HUES48 (cell line): ENCODE results near the gene REPS2.
"Not testable (repeated sequence)": the region's sequence is repeated elsewhere in the genome, so short reads cannot be mapped to it uniquely, and the experiment has no call there.

Source experiments
- H3K27ac ChIP-seq: one replicate; pipeline ENCODE4 v1.7.0; 2013; ENCODE audit warnings: low read depth, low read length, inconsistent platforms
- H3K27me3 ChIP-seq: 2 replicates; pipeline ENCODE4 v1.6.1; 2013; ENCODE audit warnings: mild to moderate bottlenecking, low read length; ENCODE audit not compliant: control insufficient read depth, insufficient read depth
- H3K36me3 ChIP-seq: 2 replicates; pipeline ENCODE4 v1.6.1; 2013; ENCODE audit warnings: low read length; ENCODE audit not compliant: control insufficient read depth, insufficient read depth
- H3K4me1 ChIP-seq: 2 replicates; pipeline ENCODE4 v1.6.1; 2013; ENCODE audit warnings: mild to moderate bottlenecking, low read length; ENCODE audit not compliant: control insufficient read depth, insufficient read depth
- H3K4me3 ChIP-seq: 2 replicates; pipeline ENCODE4 v1.5.1; 2013; ENCODE audit warnings: mild to moderate bottlenecking, low read depth, low read length
- H3K9ac ChIP-seq: 2 replicates; pipeline ENCODE4 v1.6.1; 2013; ENCODE audit warnings: mild to moderate bottlenecking, low read depth, low read length, moderate library complexity
- H3K9me3 ChIP-seq: 2 replicates; pipeline ENCODE4 v1.6.1; 2013; ENCODE audit warnings: low read length; ENCODE audit not compliant: control insufficient read depth, insufficient read depth

The REPS2 gene

GRCh38 chrX:16962661-16963060 is 16.2 kb downstream of the REPS2 start:
- not testable (repeated sequence) for H3K27me3 ChIP-seq, H3K4me1 ChIP-seq, H3K9ac ChIP-seq, H3K9me3 ChIP-seq, H3K36me3 ChIP-seq, H3K27ac ChIP-seq, H3K4me3 ChIP-seq

GRCh38 chrX:16963216-16963615 is 16.8 kb downstream of the REPS2 start:
- peaks cover 5% of the 10 kb centered on the region for H3K4me1 ChIP-seq
- no peaks in the 10 kb centered on the region for H3K36me3 ChIP-seq
- peaks cover 8% of the 10 kb centered on the region; the same call in 1 of the 2 replicates for H3K9me3 ChIP-seq
- no peak overlapping the region for H3K9ac ChIP-seq
- no peak overlapping the region for H3K27ac ChIP-seq
- peaks cover 4% of the 10 kb centered on the region for H3K27me3 ChIP-seq
- no peak overlapping the region for H3K4me3 ChIP-seq

- not testable (repeated sequence) for H3K36me3 ChIP-seq, H3K4me3 ChIP-seq, H3K4me1 ChIP-seq, H3K27ac ChIP-seq, H3K9me3 ChIP-seq, H3K27me3 ChIP-seq, H3K9ac ChIP-seq
Measured at GRCh38 chrX:16964976-16965375, 18.5 kb downstream of the REPS2 start.

- no peak overlapping the region for H3K27ac ChIP-seq
Measured at GRCh38 chrX:16966752-16967448, 20.4 kb downstream of the REPS2 start.

GRCh38 chrX:16968753-16969152 is 22.3 kb downstream of the REPS2 start:
- not testable (repeated sequence) for H3K9me3 ChIP-seq, H3K9ac ChIP-seq, H3K27ac ChIP-seq, H3K36me3 ChIP-seq, H3K4me1 ChIP-seq, H3K4me3 ChIP-seq
- peaks cover 10% of the 10 kb centered on the region for H3K27me3 ChIP-seq

More at GRCh38 chrX:16966752-16967448, 20.4 kb downstream of the REPS2 start:
- Histone ChIP-seq H3K27me3 (peaks cover 2% of the 10 kb centered on the region), H3K4me1 (no peaks in the 10 kb centered on the region), H3K9ac (no peak overlapping the region), H3K9me3 (peaks cover 8% of the 10 kb centered on the region; the same call in 1 of the 2 replicates), H3K36me3 (no peaks in the 10 kb centered on the region), H3K4me3 (no peak overlapping the region)

- Histone ChIP-seq H3K27me3 (peaks cover 16% of the 10 kb centered on the region), H3K4me1 (no peaks in the 10 kb centered on the region), H3K27ac (no peak overlapping the region), H3K4me3 (no peak overlapping the region), H3K36me3 (no peaks in the 10 kb centered on the region), H3K9me3 (peaks cover 8% of the 10 kb centered on the region; the same call in 1 of the 2 replicates), H3K9ac (no peak overlapping the region)
Measured at GRCh38 chrX:16970977-16971376, 24.5 kb downstream of the REPS2 start.

- no peak overlapping the region for H3K27ac ChIP-seq
- peaks cover 6% of the 10 kb centered on the region; the same call in 1 of the 2 replicates for H3K9me3 ChIP-seq
- H3K9ac ChIP-seq, result no peak overlapping the region
- H3K36me3 ChIP-seq, result no peaks in the 10 kb centered on the region
- no peak overlapping the region for H3K4me3 ChIP-seq
- H3K4me1 ChIP-seq, result no peaks in the 10 kb centered on the region
- peaks cover 16% of the 10 kb centered on the region for H3K27me3 ChIP-seq
Measured at GRCh38 chrX:16971694-16972093, 25.2 kb downstream of the REPS2 start.

GRCh38 chrX:16975233-16975632 is 28.8 kb downstream of the REPS2 start:
- Histone ChIP-seq H3K9me3 (no peaks in the 10 kb centered on the region), H3K4me1 (no peaks in the 10 kb centered on the region), H3K27ac (no peak overlapping the region), H3K27me3 (peaks cover 16% of the 10 kb centered on the region), H3K9ac (no peak overlapping the region), H3K4me3 (no peak overlapping the region), H3K36me3 (no peaks in the 10 kb centered on the region)

- H3K9me3 ChIP-seq, result no peaks in the 10 kb centered on the region
Measured at GRCh38 chrX:16977771-16978170, 31.3 kb downstream of the REPS2 start.

GRCh38 chrX:16978193-16978984 is 31.9 kb downstream of the REPS2 start:
- H3K27me3 ChIP-seq, result peaks cover 10% of the 10 kb centered on the region
- no peak overlapping the region for H3K27ac ChIP-seq
- no peak overlapping the region for H3K4me3 ChIP-seq
- H3K4me1 ChIP-seq, result no peaks in the 10 kb centered on the region
- no peaks in the 10 kb centered on the region for H3K36me3 ChIP-seq
- H3K9ac ChIP-seq, result no peak overlapping the region
- no peaks in the 10 kb centered on the region for H3K9me3 ChIP-seq

More at GRCh38 chrX:16977771-16978170, 31.3 kb downstream of the REPS2 start:
- Histone ChIP-seq H3K4me3 (no peak overlapping the region), H3K9ac (no peak overlapping the region), H3K27me3 (peaks cover 13% of the 10 kb centered on the region), H3K27ac (no peak overlapping the region), H3K4me1 (no peaks in the 10 kb centered on the region), H3K36me3 (no peaks in the 10 kb centered on the region)

- no peaks in the 10 kb centered on the region for H3K9me3 ChIP-seq
- H3K4me1 ChIP-seq, result no peaks in the 10 kb centered on the region
- H3K36me3 ChIP-seq, result no peaks in the 10 kb centered on the region
- no peak overlapping the region for H3K9ac ChIP-seq
- H3K4me3 ChIP-seq, result no peak overlapping the region
- no peak overlapping the region for H3K27ac ChIP-seq
- H3K27me3 ChIP-seq, result peaks cover 7% of the 10 kb centered on the region
Measured at GRCh38 chrX:16979226-16979625, 32.8 kb downstream of the REPS2 start.
